ENCODE measurements around the gene DAZAP1.

- TF ChIP-seq YY1 (IDR thresholded peaks at IDR 0.05; ENCODE audit: insufficient read depth, insufficient read length) (no peak), SUZ12 (IDR thresholded peaks at IDR 0.05; ENCODE audit: extremely low read depth, insufficient read depth, insufficient read length) (no peak)
Observed at GRCh38 chr19:1399745-1400144, 7.6 kb upstream of the DAZAP1 start.
